Measurements from ENCODE around the gene EXOSC7. TPM values are rescaled to one million over a fixed set of nuclear protein-coding genes. Genes with fewer than 3 reads are reported as not detected.

Gene EXOSC7
- polyA plus RNA-seq, 3 donors, result 16.8 to 23.9 (median 18.8) TPM

DNA sequence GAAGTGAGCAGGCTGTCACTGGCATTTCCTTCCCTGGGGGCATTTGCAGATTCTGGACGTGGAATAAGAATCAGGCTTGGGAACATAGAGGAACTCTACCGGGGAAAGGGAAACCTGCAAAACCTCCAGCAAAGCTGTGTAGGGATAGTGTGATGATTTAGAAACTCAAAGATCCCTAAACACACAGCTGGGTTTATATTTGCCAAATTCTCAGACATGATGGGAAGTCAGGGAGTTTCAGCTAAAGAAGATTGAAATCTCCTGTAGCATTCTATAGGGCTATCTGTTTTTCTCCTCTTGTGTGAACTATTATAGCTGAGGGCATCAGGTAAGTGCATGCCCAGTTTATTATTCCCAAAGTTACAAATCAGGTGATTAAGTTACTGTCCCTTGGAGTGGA is 40.9 kb downstream of the EXOSC7 start:
- Histone ChIP-seq H3K4me3 (replicated peaks in 1 of 3; ENCODE audit: low read depth in 2 of 3, low read length in 3 of 3) (no peak overlapping the region), H3K36me3 (replicated peaks in 1 of 2; ENCODE audit: control insufficient read depth in 1 of 2, insufficient read depth in 2 of 2, low read length in 2 of 2) (peaks cover 0 to 11% of the 10 kb centered on the region in 2 donors), H3K4me2 (replicated peaks; ENCODE audit: extremely low read depth, low read length, poor library complexity, severe bottlenecking) (no peak overlapping the region), H3K79me2 (ENCODE audit: insufficient read depth, low read length) (no peaks in the 10 kb centered on the region), H3K27ac (ENCODE audit: low read depth in 1 of 2, low read length in 2 of 2) (no peak overlapping the region), H3K9ac (ENCODE audit: insufficient read depth, low read length, poor library complexity, severe bottlenecking) (no peak overlapping the region), H4K20me1 (ENCODE audit: insufficient read depth, low read length) (no peaks in the 10 kb centered on the region), H2AFZ (ENCODE audit: insufficient read depth, low read depth, low read length, poor library complexity, severe bottlenecking) (no peak overlapping the region), H3K4me1 (ENCODE audit: control insufficient read depth in 1 of 2, insufficient read depth in 2 of 2, low read length in 2 of 2) (peaks cover 9 to 10% of the 10 kb centered on the region in 2 donors), H3K27me3 (ENCODE audit: control insufficient read depth in 2 of 2, insufficient read depth in 2 of 2, low read length in 2 of 2) (no peaks in the 10 kb centered on the region), H3K9me3 (replicated peaks in 1 of 2; ENCODE audit: control insufficient read depth in 1 of 2, insufficient read depth in 1 of 2, low read length in 2 of 2) (no peaks in the 10 kb centered on the region)
- no CpG with 5 or more reads among the region's 2 CpGs for WGBS (ENCODE audit: insufficient coverage)
- DNase-seq, result no peak
- Mint-ChIP-seq H3K4me3 (no peak overlapping the region), H3K9me3 (peaks cover 0 to 2% (median 0%) of the 10 kb centered on the region in 7 donors), H3K27ac (no peak overlapping the region), H3K27me3 (ENCODE audit: low read depth in 3 of 3) (peaks cover 0 to 5% (median 3%) of the 10 kb centered on the region in 3 donors), H3K36me3 (peaks cover 24 to 26% of the 10 kb centered on the region in 2 donors), H3K4me1 (peaks cover 12% of the 10 kb centered on the region)
- intact Hi-C loops (cut with micrococcal nuclease), result no loop called here
- TF ChIP-seq, protein P1, sequence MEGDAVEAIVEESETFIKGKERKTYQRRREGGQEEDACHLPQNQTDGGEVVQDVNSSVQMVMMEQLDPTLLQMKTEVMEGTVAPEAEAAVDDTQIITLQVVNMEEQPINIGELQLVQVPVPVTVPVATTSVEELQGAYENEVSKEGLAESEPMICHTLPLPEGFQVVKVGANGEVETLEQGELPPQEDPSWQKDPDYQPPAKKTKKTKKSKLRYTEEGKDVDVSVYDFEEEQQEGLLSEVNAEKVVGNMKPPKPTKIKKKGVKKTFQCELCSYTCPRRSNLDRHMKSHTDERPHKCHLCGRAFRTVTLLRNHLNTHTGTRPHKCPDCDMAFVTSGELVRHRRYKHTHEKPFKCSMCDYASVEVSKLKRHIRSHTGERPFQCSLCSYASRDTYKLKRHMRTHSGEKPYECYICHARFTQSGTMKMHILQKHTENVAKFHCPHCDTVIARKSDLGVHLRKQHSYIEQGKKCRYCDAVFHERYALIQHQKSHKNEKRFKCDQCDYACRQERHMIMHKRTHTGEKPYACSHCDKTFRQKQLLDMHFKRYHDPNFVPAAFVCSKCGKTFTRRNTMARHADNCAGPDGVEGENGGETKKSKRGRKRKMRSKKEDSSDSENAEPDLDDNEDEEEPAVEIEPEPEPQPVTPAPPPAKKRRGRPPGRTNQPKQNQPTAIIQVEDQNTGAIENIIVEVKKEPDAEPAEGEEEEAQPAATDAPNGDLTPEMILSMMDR (IDR thresholded peaks at IDR 0.05), result no peak

DNA sequence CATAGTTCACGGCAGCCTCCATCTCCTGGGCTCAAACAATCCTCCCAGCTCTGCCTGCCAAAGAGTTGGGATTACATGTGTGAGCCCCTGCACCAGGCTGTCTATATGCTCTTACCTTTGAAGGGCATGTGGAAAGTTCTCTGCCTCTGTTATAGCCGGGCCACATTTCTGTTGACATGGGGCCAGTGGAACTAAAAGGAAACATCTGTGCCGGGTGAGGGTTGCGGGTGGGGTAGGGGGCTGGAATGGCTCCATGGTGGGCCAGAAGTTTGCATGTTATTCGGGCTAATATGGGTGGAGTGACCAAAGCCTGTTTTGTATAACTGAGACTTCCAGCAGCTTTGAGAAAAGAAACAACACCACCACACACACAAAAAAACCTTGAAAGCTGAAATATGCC is 41.8 kb downstream of the EXOSC7 start:
- no peaks in the 10 kb centered on the region for H3K9me3 ChIP-seq (replicated peaks in 1 of 2; ENCODE audit: control insufficient read depth in 1 of 2, insufficient read depth in 1 of 2, low read length in 2 of 2)
- H3K4me2 ChIP-seq (replicated peaks; ENCODE audit: extremely low read depth, low read length, poor library complexity, severe bottlenecking), result no peak overlapping the region
- H3K36me3 ChIP-seq (replicated peaks in 1 of 2; ENCODE audit: control insufficient read depth in 1 of 2, insufficient read depth in 2 of 2, low read length in 2 of 2), result peaks cover 0 to 11% of the 10 kb centered on the region in 2 donors
- Mint-ChIP-seq H3K4me1 (peaks cover 3% of the 10 kb centered on the region), H3K9me3 (peaks cover 0 to 2% (median 0%) of the 10 kb centered on the region in 7 donors), H3K27ac (no peak overlapping the region), H3K4me3 (no peak overlapping the region), H3K27me3 (ENCODE audit: low read depth in 3 of 3) (peaks cover 0 to 5% (median 3%) of the 10 kb centered on the region in 3 donors), H3K36me3 (peaks cover 19 to 23% of the 10 kb centered on the region in 2 donors)
- peaks cover under 1 to 1% of the 10 kb centered on the region in 2 donors for H3K4me1 ChIP-seq (ENCODE audit: control insufficient read depth in 1 of 2, insufficient read depth in 2 of 2, low read length in 2 of 2)
- TF ChIP-seq, protein P1 (IDR thresholded peaks at IDR 0.05), result no peak
- no peaks in the 10 kb centered on the region for H3K79me2 ChIP-seq (ENCODE audit: insufficient read depth, low read length)
- no peak overlapping the region for H3K4me3 ChIP-seq (replicated peaks in 1 of 3; ENCODE audit: low read depth in 2 of 3, low read length in 3 of 3)
- DNase-seq, result no peak
- no peaks in the 10 kb centered on the region for H3K27me3 ChIP-seq (ENCODE audit: control insufficient read depth in 2 of 2, insufficient read depth in 2 of 2, low read length in 2 of 2)
- no peak overlapping the region for H2AFZ ChIP-seq (ENCODE audit: insufficient read depth, low read depth, low read length, poor library complexity, severe bottlenecking)
- 0% methylated on average over 1 of the region's 5 CpGs for WGBS (ENCODE audit: insufficient coverage)
- no peak overlapping the region for H3K27ac ChIP-seq (ENCODE audit: low read depth in 1 of 2, low read length in 2 of 2)
- no peak overlapping the region for H3K9ac ChIP-seq (ENCODE audit: insufficient read depth, low read length, poor library complexity, severe bottlenecking)
- H4K20me1 ChIP-seq (ENCODE audit: insufficient read depth, low read length), result no peaks in the 10 kb centered on the region
- intact Hi-C loops (cut with micrococcal nuclease), result no loop called here

Measured in CD14-positive monocyte (primary cell).